Cardiac muscle cell (in vitro differentiated cells and primary cell): Measurements from ENCODE around the gene CHERP. TPM values are rescaled to one million over a fixed set of nuclear protein-coding genes. Genes with fewer than 3 reads are reported as not detected.

Experiments
- DNase-seq, 2 donors: peaks; one replicate each; pipeline versions ENCODE4 v3.0.0 to v3.0.0-alpha.2; 2010 to 2017; ENCODE audit warnings: low read depth in 1 of 2, low spot score in 1 of 2
- H3K27ac ChIP-seq: fragments of 200-600 bp; sonication (generic); 2 replicates; pipeline ENCODE4 v1.5.1; 2016
- H3K27me3 ChIP-seq: fragments of 200-600 bp; sonication (generic); 2 replicates; pipeline ENCODE4 v1.6.0; 2016; ENCODE audit warnings: control low read depth
- H3K36me3 ChIP-seq: fragments of 200-600 bp; sonication (generic); 2 replicates; pipeline ENCODE4 v1.5.1; 2016; ENCODE audit warnings: control low read depth
- H3K4me1 ChIP-seq: fragments of 200-600 bp; sonication (generic); 2 replicates; pipeline ENCODE4 v1.8.1; 2017; ENCODE audit warnings: low read depth, mild to moderate bottlenecking, mixed run types
- H3K4me3 ChIP-seq: fragments of 200-600 bp; sonication (generic); 2 replicates; pipeline ENCODE4 v1.5.1; 2016; ENCODE audit warnings: mild to moderate bottlenecking
- H3K9me3 ChIP-seq: fragments of 200-600 bp; sonication (generic); 2 replicates; pipeline ENCODE4 v1.5.1; 2017; ENCODE audit warnings: low read depth, mild to moderate bottlenecking, control low read depth
- polyA plus RNA-seq: library from polyadenylated mRNA; unstranded; fragments of >200 nt; fragmentation: Nextera tagmentation; extraction: Ambion mirVana; gene quantifications from 2 replicates; pipeline ENCODE4 v1.2.1, GENCODE V29; 2016
- total RNA-seq: library from RNA; depleted of rRNA; stranded (reverse); fragments of >200 nt; gene quantifications from 2 replicates; pipeline ENCODE4 v1.2.3, GENCODE V29; 2016
- TF ChIP-seq, protein P1 (sequence below): IDR thresholded peaks from 2 replicates; pipeline ENCODE4 v1.5.1; 2012; ENCODE audit warnings: low read depth, mild to moderate bottlenecking, low read length

Gene CHERP
- total and polyA plus RNA-seq, 2 experiments from 2014 or later = 27.2 to 60.0 TPM

DNA sequence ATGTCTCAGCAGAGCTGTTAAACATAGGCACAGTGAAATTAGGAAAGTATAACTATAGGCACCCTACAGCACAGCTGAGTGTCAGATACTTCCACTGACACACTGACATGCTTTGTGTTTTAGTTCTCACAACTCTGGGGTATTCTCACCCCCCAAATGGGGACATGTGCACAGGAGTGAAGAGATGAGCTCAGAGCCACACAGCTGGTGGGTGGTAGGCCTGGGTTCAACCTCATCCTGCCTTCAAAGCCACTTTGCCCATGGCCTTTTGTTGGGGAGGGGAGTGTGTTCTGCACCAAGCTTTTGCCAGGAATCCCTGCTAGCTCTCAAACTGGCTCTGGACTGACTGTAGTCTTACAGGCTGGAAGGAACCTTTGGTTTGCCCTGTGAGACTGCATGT is 31.7 kb upstream of the CHERP start:
- no peaks in the 10 kb centered on the region for H3K9me3 ChIP-seq
- TF ChIP-seq, protein P1, sequence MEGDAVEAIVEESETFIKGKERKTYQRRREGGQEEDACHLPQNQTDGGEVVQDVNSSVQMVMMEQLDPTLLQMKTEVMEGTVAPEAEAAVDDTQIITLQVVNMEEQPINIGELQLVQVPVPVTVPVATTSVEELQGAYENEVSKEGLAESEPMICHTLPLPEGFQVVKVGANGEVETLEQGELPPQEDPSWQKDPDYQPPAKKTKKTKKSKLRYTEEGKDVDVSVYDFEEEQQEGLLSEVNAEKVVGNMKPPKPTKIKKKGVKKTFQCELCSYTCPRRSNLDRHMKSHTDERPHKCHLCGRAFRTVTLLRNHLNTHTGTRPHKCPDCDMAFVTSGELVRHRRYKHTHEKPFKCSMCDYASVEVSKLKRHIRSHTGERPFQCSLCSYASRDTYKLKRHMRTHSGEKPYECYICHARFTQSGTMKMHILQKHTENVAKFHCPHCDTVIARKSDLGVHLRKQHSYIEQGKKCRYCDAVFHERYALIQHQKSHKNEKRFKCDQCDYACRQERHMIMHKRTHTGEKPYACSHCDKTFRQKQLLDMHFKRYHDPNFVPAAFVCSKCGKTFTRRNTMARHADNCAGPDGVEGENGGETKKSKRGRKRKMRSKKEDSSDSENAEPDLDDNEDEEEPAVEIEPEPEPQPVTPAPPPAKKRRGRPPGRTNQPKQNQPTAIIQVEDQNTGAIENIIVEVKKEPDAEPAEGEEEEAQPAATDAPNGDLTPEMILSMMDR = no peak
- DNase-seq = no peak
- no peaks in the 10 kb centered on the region for H3K27me3 ChIP-seq
- H3K36me3 ChIP-seq = peaks cover 8% of the 10 kb centered on the region
- H3K27ac ChIP-seq = peak overlapping the region; percentile 77
- H3K4me3 ChIP-seq = peak overlapping the region; percentile 67
- H3K4me1 ChIP-seq = peaks cover 6% of the 10 kb centered on the region

DNA sequence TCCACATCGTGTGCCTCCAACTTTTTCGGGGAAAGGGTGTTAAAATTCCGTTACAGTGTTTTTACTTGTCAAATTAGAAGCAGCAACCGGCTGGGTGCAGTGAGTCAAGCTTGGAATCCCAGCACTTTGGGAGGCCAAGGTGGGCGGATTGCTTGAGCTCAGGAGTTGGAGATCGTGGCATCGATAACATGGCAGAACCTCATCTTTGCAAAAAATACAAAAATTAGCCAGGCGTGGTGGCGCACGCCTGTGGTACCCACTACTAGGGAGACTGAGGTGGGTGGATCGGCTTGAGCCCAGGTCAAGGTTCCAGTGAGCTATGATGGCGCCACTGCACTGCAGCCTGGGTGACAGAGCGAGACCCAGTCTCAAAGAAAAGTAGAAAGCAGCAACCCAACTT is 31.1 kb upstream of the CHERP start:
- H3K36me3 ChIP-seq = peaks cover 8% of the 10 kb centered on the region
- H3K4me3 ChIP-seq = peak overlapping the region; percentile 67
- TF ChIP-seq, protein P1 = no peak
- DNase-seq = no peak
- H3K27me3 ChIP-seq = no peaks in the 10 kb centered on the region
- peaks cover 6% of the 10 kb centered on the region for H3K4me1 ChIP-seq
- H3K27ac ChIP-seq = peak overlapping the region; percentile 77
- H3K9me3 ChIP-seq = no peaks in the 10 kb centered on the region

DNA sequence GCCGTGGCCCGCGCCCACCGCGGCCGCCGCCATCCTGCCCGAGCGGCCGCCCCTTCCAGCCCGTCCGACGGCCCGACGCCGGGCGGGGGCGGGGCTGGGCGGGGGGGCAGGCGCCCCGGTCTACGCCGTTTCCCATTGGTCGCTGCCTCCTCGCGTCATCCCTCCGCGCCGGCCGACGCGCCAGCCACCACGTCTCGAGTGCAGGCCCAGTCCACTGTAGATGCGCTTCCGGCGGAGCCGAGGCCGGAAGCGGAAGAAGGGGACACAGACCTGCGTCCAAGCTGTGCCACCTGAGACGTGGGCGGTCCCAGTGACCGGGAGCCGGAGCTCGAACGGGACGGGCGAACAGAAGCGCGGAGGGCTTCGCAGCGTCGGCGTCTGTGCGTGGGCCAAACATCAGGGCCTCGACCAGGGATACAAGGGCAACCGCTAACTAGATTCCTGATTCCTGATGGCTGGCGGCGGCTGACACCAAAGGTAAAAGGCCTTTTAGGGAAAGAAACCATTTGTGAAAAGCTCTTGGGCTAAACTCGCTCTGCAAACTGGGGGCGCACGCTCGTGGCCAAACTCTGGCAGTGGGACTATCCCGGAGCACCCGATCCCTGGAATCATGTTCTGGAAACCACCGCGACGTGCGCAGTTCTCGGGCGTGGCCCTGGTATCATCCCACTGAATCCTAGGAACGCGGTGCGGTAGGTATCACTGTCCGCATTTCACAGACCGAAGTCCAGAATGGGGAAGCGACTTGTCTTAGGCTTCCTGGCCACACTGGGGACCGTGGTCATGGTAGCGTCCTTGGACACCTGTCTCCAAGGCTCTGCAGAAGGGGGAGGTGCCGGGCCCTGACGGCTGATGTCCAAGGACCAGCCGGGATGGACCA is 30.3 kb upstream of the CHERP start, which contains the start of gene SLC35E1:
Gene SLC35E1, minus strand, starts transcription at position 84 of the 880 bp plus-strand sequence. Its CDS starts 51 bp downstream, at position 33.
- peaks cover 6% of the 10 kb centered on the region for H3K4me1 ChIP-seq
- peaks cover 8% of the 10 kb centered on the region for H3K36me3 ChIP-seq
- H3K27ac ChIP-seq = peak within 1 kb of the TSS; percentile 77
- no peaks in the 10 kb centered on the region for H3K27me3 ChIP-seq
- TF ChIP-seq, protein P1 = no peak
- no peaks in the 10 kb centered on the region for H3K9me3 ChIP-seq
- H3K4me3 ChIP-seq = peak within 1 kb of the TSS; percentile 97
- peak; percentile 96 to 97 for DNase-seq

DNA sequence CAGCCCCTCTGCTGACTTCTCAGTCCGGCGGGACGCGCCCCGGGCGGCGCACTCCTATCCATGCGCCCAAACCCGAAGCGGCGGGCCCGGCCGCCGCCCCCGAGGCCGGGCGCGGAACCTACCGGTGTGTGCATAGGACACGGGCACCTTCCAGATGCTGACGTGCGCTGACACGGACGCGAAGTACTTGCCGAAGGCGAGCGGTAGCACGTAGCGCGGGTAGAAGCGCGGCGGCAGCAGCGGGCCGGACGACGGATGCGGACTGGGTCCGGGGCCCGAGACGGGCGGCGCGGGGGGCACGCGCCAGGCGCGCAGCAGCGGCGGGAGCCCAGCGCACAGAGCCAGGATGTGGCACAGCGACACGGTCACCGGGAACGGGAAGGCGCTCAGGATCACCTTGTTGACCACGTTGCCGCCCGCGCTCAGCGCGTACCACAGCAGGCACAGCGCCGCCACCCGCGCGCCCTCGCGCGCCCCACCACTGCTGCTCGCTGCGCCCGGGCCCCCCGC is 29.6 kb upstream of the CHERP start:
- Histone ChIP-seq H3K27ac (peak overlapping the region; percentile 53), H3K4me3 (peak overlapping the region; percentile 97), H3K4me1 (peaks cover 6% of the 10 kb centered on the region), H3K27me3 (no peaks in the 10 kb centered on the region), H3K9me3 (no peaks in the 10 kb centered on the region), H3K36me3 (peaks cover 8% of the 10 kb centered on the region)
- TF ChIP-seq, protein P1 = no peak
- DNase-seq = peak in 1 of 2 donors; percentile 20

DNA sequence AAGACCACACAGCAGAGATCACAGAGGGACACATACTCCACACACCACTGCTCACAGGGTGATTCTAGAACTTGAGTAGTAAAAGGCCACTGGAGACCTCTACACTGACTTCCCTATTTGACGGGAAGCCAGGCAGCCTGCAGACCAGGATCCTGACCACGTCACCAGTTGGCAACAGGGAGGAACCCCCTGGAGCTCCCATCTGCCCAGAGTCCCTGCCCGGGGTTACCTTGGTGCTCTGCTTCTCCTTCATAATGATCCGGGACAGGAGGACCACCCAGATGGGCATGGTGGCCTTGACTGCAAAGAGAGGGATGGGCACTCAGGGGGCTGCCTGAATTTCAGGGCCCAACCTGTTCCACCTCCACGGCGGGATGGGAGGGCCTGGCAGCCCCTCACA is 29.0 kb upstream of the CHERP start:
- peaks cover 8% of the 10 kb centered on the region for H3K36me3 ChIP-seq
- TF ChIP-seq, protein P1 = no peak
- H3K4me1 ChIP-seq = peaks cover 6% of the 10 kb centered on the region
- no peaks in the 10 kb centered on the region for H3K27me3 ChIP-seq
- peak in 1 of 2 donors; percentile 51 for DNase-seq
- peak overlapping the region; percentile 97 for H3K4me3 ChIP-seq
- H3K9me3 ChIP-seq = no peaks in the 10 kb centered on the region
- peak overlapping the region; percentile 53 for H3K27ac ChIP-seq
